Thymus (tissue), 11 donors: ENCODE data around the gene FERMT2. TPM values are rescaled to one million over a fixed set of nuclear protein-coding genes. Genes with fewer than 3 reads are reported as not detected.

Source experiments
- DNase-seq, 9 donors: peaks; one replicate each; pipeline ENCODE4 v3.0.0-alpha.2; 2013; ENCODE audit warnings: low spot score in 9 of 9, low read depth in 6 of 9, missing footprints in 1 of 9
- H3K27ac ChIP-seq, 2 donors: one replicate each; pipeline ENCODE4 v1.5.1; 2013; ENCODE audit warnings: control low read depth in 1 of 2, low read depth in 1 of 2, low read length in 1 of 2, mild to moderate bottlenecking in 1 of 2, moderate library complexity in 1 of 2
- H3K27me3 ChIP-seq, 2 donors: one replicate each; pipeline ENCODE4 v1.5.1; 2013; ENCODE audit warnings: low read length in 1 of 2; ENCODE audit not compliant: control insufficient read depth in 2 of 2, insufficient read depth in 1 of 2
- H3K36me3 ChIP-seq, 2 donors: one replicate each; pipeline ENCODE4 v1.5.1; 2013; ENCODE audit warnings: low read length in 1 of 2, mild to moderate bottlenecking in 1 of 2, moderate library complexity in 1 of 2; ENCODE audit not compliant: control insufficient read depth in 2 of 2, insufficient read depth in 2 of 2
- H3K4me1 ChIP-seq, 2 donors: one replicate each; pipeline ENCODE4 v1.5.1; 2013; ENCODE audit warnings: low read length in 2 of 2; ENCODE audit not compliant: control insufficient read depth in 2 of 2, insufficient read depth in 2 of 2
- H3K4me3 ChIP-seq, 2 donors: one replicate each; pipeline ENCODE4 v1.5.1; 2013; ENCODE audit warnings: low read length in 2 of 2, control low read depth in 1 of 2, mild to moderate bottlenecking in 1 of 2
- H3K9me3 ChIP-seq, 2 donors: one replicate each; pipeline ENCODE4 v1.5.1; 2013; ENCODE audit warnings: low read length in 1 of 2, mild to moderate bottlenecking in 1 of 2; ENCODE audit not compliant: control insufficient read depth in 2 of 2, insufficient read depth in 1 of 2
- WGBS: extraction: QIAGEN DNeasy Blood & Tissue Kit; methylation state at CpG from one replicate; pipeline ENCODE4 v1.1.7; 2013; 5-methylcytosine and 5-hydroxymethylcytosine counted together
- polyA plus RNA-seq: library from polyadenylated mRNA; stranded (reverse); fragments of 200-250 nt; gene quantifications from one replicate; pipeline ENCODE4 v1.2.3, GENCODE V29; 2013
- total RNA-seq: library from RNA; stranded (reverse); fragments of 120-200 nt; gene quantifications from one replicate; pipeline ENCODE4 v1.2.4, GENCODE V29; 2013
- donor health status: healthy.

FERMT2 gene
- total and polyA plus RNA-seq, 2 donors: 10.8 to 21.2 TPM

DNA sequence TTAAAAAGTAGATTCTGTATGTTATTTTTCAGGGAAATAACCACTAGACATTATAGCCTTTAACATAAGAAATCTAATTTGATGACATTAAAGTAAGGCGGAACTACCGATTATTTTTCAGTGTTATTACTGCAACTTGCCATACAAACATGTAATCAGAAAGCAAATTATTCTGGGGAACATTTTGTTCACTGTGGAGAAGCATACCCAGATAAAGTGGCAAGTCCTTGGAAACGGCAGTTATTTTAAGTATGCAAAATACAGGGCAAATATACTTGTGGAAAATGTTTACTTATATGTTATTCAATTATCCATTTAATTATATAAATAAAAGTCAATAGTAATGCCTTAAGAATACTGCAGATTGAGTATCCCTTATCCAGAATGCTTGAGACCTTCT, 71.9 kb downstream of the FERMT2 start:
- Histone ChIP-seq H3K9me3 (no peaks in the 10 kb centered on the region), H3K27ac (no peak overlapping the region), H3K27me3 (no peaks in the 10 kb centered on the region), H3K4me1 (no peaks in the 10 kb centered on the region), H3K4me3 (no peak overlapping the region), H3K36me3 (no peaks in the 10 kb centered on the region)
- WGBS: over 99% methylated on average over 3 of the region's 3 CpGs
- no peak for DNase-seq

DNA sequence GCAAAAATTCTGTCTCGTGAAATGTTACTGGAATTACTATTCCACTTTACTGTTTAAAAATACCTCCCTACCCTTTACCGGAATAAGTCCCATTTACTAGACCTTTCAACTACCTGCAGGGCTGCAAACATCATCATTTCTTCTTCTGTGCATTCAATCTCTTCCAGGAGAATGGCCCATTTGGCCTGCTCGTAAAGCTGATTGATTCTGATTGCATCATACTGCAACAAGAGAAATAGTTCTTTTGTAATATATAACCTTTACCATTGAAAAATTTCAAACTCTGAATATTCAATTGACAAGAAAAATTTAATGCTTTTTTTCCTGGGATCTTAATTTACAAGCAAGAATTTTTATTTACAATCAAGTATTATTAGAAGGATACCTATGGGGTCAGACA, 72.4 kb downstream of the FERMT2 start:
- H3K4me1 ChIP-seq: no peaks in the 10 kb centered on the region
- H3K27ac ChIP-seq: no peak overlapping the region
- 76% methylated on average over 3 of the region's 3 CpGs for WGBS

DNA sequence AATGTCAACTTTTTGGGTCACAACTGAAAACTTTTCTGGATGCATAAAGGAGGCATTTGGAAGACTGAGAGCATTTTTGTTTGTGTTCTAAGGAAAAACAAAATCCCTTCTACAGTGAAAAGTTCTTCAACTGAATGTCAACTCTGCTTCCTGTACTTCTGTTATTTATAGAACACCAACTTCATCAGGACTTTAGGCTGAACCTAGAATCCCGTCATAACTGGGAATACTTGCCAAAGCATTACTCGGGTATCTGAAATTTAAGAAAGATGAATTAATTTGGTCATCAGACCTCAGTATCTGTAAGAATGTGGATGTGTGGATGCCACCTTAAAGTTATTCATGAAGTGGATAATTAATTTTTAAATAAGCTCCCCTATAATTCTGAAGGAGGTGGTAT, 73.2 kb downstream of the FERMT2 start:
- DNase-seq: no peak
- H3K4me3 ChIP-seq: no peak overlapping the region
- no peak overlapping the region for H3K27ac ChIP-seq
- H3K9me3 ChIP-seq: no peaks in the 10 kb centered on the region
- H3K4me1 ChIP-seq: no peaks in the 10 kb centered on the region
- 88% methylated on average over 2 of the region's 2 CpGs for WGBS
- no peaks in the 10 kb centered on the region for H3K27me3 ChIP-seq
- H3K36me3 ChIP-seq: no peaks in the 10 kb centered on the region

More for the DNA sequence above, 72.4 kb downstream of the FERMT2 start:
- no peaks in the 10 kb centered on the region for H3K9me3 ChIP-seq
- H3K27me3 ChIP-seq: no peaks in the 10 kb centered on the region
- no peaks in the 10 kb centered on the region for H3K36me3 ChIP-seq
- DNase-seq: no peak
- no peak overlapping the region for H3K4me3 ChIP-seq

DNA sequence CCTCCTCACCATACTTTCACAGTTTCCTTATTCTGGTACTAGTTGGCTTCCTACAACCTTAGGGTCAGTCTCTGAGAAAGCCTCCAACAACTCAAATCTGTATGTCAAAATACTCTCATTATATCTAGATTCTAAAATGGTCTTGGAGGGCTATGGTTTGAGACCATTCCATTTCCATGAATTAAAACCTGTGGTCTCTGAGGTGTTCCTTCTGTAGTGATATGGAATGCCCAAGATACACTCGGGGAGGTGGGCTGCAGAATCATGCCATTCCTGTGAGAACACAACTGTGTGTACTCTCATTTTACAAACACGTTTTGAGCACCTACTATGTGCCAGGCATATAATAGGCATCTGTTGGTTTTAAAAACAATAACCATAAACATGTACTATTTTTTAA, 74.0 kb downstream of the FERMT2 start:
- no peak overlapping the region for H3K4me3 ChIP-seq
- WGBS: 93% methylated on average over 2 of the region's 2 CpGs
- H3K4me1 ChIP-seq: no peaks in the 10 kb centered on the region
- H3K27ac ChIP-seq: no peak overlapping the region
- no peaks in the 10 kb centered on the region for H3K9me3 ChIP-seq
- DNase-seq: no peak
- no peaks in the 10 kb centered on the region for H3K27me3 ChIP-seq
- no peaks in the 10 kb centered on the region for H3K36me3 ChIP-seq

DNA sequence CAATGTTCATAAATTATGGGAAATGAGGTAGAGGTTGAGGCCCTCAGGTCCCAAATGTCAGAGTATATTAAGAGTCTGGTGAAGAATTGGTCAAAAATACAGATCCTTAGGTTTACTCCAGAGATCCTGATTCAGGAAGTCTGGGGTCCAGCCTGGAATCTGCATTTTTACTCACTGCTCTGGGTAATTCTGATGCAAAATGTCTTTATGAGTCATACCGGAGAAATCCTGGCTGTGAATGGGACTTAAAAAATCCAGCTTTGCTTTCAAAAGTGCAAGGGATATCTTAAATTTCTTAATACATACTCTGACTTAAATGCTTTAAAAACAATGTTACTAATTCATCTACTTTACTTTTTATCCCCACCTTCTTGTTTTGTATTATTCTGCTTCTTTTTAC, 74.5 kb downstream of the FERMT2 start:
- no peak for DNase-seq
- H3K4me3 ChIP-seq: no peak overlapping the region
- H3K27ac ChIP-seq: no peak overlapping the region
- H3K27me3 ChIP-seq: no peaks in the 10 kb centered on the region
- 98% methylated on average over 1 of the region's 1 CpG for WGBS
- no peaks in the 10 kb centered on the region for H3K9me3 ChIP-seq
- H3K36me3 ChIP-seq: no peaks in the 10 kb centered on the region
- H3K4me1 ChIP-seq: no peaks in the 10 kb centered on the region

DNA sequence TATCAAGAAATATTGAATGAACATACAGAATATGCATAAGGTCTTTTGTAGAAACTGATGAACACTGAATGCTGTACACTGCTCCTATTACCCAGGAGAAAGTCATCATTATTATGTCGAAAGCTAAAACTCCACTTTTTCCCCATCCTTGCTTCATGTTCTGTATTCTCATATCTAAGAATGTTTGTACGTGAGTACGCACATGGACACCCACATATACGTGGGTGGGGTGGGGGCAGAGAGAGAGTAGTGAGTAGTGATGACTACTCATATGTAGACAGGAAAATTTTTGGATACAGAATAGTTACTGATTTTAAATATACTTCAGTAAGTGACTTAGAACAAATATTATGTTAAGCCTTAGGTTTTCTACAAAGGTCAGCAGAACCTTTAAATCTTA, 75.1 kb downstream of the FERMT2 start:
- DNase-seq: no peak
- no peak overlapping the region for H3K4me3 ChIP-seq
- H3K4me1 ChIP-seq: no peaks in the 10 kb centered on the region
- no peaks in the 10 kb centered on the region for H3K36me3 ChIP-seq
- H3K9me3 ChIP-seq: no peaks in the 10 kb centered on the region
- no peak overlapping the region for H3K27ac ChIP-seq
- H3K27me3 ChIP-seq: no peaks in the 10 kb centered on the region
- 96% methylated on average over 4 of the region's 4 CpGs for WGBS

DNA sequence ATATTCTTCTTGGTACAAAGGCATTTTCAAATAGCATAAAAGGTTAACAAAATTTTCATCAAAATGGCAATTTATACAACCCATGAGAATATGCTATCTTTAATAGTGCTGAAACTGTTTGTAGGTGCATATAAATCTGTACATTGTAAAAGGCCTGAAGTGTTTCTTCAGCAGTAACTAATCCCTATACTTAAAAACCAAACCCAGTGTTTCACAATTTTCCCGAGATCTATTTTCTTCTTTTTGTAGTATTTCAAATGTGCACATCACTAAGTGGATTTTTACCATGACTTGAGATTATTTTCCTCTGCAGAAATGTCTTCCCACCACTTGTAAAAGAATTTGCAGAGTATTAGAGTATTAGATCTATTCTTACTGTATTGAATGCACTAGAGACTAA, 76.5 kb downstream of the FERMT2 start:
- DNase-seq: no peak
- Histone ChIP-seq H3K9me3 (no peaks in the 10 kb centered on the region), H3K27ac (no peak overlapping the region), H3K4me3 (no peak overlapping the region), H3K36me3 (no peaks in the 10 kb centered on the region), H3K27me3 (no peaks in the 10 kb centered on the region), H3K4me1 (no peaks in the 10 kb centered on the region)
- 97% methylated on average over 1 of the region's 1 CpG for WGBS

DNA sequence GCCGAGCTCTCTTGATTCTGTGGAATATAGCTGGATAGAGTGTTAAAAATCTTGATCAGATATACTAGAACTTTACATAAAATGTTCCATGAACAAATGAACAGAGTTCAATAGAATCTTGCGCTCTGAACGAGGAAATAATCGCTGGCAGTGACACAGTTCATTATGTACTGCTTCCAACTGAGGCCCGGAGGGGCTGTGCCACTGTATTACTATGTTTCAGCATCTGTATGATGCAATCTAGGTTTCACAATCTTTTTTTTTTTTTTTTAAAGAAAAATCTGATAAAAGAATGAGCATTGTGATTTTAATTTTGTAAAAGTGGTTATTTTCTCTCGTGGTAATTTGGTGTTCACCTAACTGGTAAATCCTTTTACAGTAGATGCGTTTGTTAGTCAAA, 77.2 kb downstream of the FERMT2 start:
- Histone ChIP-seq H3K4me1 (no peaks in the 10 kb centered on the region), H3K4me3 (no peak overlapping the region), H3K27me3 (no peaks in the 10 kb centered on the region), H3K36me3 (no peaks in the 10 kb centered on the region), H3K27ac (no peak overlapping the region), H3K9me3 (no peaks in the 10 kb centered on the region)
- no peak for DNase-seq
- 97% methylated on average over 7 of the region's 7 CpGs for WGBS

DNA sequence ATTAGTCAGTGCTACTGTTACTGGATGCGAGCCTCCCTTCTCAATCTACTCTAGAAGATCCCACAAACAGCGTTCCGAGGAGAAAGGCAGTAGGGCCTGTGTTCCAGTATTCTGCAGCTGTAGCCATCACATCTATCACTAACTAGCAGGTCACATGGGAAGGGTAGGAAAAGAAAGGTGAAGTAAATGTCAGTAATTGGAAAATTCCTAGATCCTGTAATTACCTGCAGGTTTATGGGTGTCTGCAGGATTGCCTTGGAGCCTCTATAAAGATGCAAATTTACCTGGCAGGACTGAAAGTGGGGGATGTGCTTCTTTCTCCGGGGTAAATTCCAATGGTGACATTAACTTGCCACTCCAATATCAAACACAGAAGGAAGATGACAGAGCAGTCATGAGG, 77.8 kb downstream of the FERMT2 start:
- no peaks in the 10 kb centered on the region for H3K36me3 ChIP-seq
- no peaks in the 10 kb centered on the region for H3K27me3 ChIP-seq
- H3K4me1 ChIP-seq: no peaks in the 10 kb centered on the region
- 94% methylated on average over 4 of the region's 4 CpGs for WGBS
- H3K4me3 ChIP-seq: no peak overlapping the region
- no peak for DNase-seq
- H3K27ac ChIP-seq: no peak overlapping the region
- H3K9me3 ChIP-seq: no peaks in the 10 kb centered on the region

DNA sequence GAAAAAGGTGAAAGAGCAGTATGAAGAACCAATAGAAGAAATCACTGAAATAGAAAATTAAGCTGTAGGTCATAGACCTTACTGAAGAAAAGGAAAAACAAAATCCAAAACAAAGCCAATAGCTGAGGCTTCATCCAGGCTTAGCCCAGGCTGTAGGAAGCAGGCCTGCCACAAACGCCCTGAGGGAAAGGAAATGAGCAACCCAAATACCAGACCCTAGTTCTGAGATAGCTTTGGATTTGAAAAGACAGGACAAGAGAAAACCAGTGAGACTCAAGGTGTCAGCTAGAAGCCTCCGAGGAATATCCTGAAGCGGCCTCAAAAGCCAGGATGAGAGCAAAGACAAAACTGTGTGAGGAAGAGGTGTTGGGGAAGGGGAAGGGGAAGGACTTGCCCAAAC, 79.2 kb downstream of the FERMT2 start:
- H3K4me1 ChIP-seq: no peaks in the 10 kb centered on the region
- no peaks in the 10 kb centered on the region for H3K9me3 ChIP-seq
- no peaks in the 10 kb centered on the region for H3K27me3 ChIP-seq
- no peak for DNase-seq
- H3K36me3 ChIP-seq: no peaks in the 10 kb centered on the region
- no peak overlapping the region for H3K27ac ChIP-seq
- no peak overlapping the region for H3K4me3 ChIP-seq
- WGBS: 98% methylated on average over 3 of the region's 3 CpGs
